ENCODE data around the gene SMIM33.
"Not testable (repeated sequence)": the region's sequence is repeated elsewhere in the genome, so short reads cannot be mapped to it uniquely, and the experiment has no call there.

SMIM33 gene

GRCh38 chr5:139457653-139458306 is 13.0 kb upstream of the SMIM33 start:
- DNase-seq: no peak

DNA sequence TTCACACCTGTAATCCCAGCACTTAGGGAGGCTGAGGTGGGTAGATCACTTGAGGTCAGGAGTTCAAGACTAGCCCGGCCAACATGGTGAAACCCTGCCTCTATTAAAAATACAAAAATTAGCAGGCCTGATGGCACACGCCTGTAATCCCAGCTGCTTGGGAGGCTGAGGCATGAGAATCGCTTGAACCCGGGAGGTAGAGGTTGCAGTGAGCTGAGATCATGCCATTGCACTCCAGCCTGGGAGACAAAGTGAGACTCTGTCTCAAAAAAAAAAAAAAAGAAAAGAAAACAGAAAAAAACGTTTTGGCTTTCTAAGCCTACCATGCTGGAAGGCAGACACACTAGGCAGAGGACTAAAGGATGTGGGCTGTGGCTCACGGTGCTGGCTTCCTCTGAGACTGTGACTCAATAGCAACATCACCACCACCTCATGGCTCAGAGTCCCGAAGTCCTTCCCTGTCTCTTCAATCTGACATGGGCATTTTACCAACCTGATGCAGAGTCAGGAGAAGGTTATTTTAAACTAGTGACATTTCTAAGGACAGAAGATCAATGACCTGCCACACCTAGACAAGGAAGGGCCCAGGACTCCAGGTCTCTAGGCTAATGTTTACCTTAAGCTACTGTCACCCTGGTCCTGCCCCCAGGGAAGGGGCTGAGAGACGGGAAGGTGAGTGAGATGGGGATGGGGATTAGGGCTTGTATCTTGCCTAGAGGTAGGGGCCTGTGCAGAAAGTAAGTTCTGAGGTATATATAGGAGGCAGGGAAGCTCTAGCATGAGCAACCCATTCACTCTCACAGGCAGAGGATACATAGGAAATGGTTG is 12.0 kb upstream of the SMIM33 start:
- DNase-seq: no peak

GRCh38 chr5:139459451-139459934 is 11.3 kb upstream of the SMIM33 start:
- DNase-seq: no peak

DNA sequence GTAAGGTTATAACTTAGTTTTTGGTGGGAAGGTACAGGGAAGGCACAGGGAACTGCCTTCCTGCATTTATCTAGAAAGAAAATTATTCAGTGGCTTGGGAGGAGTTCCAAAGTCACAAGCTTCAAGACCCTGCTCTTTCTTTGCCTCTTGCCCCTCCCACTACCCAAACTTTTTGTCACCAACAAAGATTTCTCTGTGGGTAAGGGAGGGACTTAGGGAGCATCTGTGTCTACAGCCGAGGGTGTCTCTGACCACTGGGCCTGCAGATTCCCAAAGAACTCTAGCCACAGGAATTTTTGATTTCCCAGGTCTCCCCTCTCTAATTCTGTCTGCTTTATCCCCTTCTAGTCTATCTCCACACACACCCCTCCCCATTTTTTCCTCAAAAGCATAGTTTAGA is 10.3 kb upstream of the SMIM33 start:
- no peak for DNase-seq

DNA sequence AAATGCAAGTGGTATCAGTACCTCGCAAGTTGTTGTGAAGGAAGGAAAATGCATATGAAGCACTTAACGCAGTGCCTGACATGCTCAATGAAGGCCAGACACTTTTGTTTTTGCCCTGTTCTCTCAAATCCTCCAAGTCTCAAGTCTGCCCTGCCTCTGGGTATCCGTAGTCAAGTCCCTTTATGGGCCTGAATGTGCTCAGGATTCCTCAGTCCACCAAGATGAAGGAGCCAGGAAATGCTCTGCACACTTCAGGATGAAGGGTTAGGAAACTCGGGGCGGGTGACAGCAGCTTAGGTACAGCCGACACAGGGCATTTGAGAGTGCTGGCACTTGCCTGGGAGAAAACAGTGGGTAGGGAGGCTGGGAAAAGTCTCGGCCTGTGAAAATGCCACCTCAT is 9.6 kb upstream of the SMIM33 start:
- DNase-seq: no peak

DNA sequence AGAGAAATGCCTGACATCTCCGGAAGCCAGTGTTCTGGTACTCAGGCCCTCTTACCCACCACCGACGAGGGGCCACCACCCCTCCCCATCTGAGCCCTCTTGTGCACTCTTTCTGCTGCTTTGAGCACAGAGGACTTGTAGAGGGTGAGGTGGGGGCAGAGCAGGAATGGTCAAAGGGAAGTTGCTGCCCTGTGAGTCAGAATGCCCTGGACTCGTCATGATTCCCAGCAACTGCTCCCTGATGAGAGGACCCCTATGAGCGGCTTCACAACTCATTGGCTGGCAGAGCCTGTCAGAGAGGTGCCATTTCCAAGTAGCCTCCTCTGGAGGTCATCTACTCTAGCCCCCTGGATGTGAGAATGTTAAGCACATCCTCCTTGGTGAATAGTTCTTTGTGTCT is 9.1 kb upstream of the SMIM33 start:
- no peak for DNase-seq

DNA sequence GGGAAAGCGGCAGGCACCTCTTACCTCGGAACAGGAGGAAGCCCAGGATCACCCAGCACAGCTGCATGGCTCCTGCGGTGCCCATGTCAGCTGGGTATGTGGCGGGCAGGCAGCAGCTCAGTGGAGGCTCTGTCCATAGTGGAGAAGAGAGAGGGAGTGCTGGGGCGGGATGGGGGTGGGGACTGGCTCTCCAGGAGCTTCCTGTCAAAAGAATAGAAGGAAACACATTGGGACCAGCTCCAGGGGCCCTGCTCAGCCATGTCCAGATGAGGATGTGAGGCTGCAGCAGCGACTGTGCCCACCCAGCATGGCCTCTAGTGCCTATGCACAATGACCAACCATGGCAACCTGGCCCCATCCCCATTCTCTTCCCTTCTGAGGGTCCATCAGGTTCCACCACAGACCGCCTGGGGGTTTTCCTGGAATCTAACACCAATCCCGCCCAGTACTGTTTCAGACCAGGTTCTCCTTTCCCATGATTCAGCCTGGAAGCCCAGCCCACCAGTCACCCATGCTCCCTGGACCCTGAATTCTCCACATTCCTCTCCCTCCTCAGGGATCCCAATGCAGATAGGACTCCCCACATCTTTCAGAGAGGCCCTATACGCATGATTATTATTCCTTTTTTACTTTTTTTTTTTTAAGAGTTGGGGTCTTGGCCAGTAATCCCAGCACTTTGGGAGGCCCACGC is 8.1 kb upstream of the SMIM33 start, which contains the start of gene ECSCR:
ECSCR (minus strand) TSS at position 158 of the 691 bp plus-strand sequence; CDS start at position 85, 73 bp downstream.
- no peak for DNase-seq

GRCh38 chr5:139468421-139468931 is 2.3 kb upstream of the SMIM33 start:
- DNase-seq: no peak

DNA sequence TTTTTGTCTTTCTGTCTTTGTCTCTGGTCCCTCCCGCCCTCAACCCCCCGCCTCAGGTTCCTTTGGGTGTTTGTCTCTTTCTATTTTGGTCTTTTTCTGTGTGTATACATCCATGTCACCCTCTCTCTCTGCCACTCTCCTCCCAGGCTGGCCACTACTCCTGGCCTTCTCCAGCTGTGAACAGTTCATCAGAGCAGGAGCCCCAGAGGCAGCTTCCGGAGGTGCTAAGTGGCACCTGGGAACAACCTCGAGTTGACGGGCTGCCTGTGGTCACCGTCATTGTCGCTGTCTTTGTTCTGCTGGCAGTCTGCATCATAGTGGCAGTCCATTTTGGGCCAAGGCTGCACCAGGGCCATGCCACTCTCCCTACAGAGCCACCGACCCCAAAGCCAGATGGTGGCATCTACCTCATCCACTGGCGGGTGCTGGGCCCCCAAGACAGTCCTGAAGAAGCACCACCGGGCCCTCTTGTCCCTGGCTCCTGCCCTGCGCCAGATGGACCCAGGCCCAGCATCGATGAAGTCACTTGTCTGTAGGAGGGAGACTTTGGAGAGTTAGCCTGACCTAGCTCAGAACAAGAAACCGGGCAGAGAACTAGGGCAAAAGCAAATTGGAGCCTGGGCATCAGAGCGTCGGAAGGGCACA is 1.7 kb downstream of the SMIM33 start:
- no peak for DNase-seq

- DNase-seq: no peak
Measured at GRCh38 chr5:139473105-139473504, 2.3 kb downstream of the SMIM33 start.

- DNase-seq: no peak
Measured at GRCh38 chr5:139473565-139473964, 2.8 kb downstream of the SMIM33 start.

DNA sequence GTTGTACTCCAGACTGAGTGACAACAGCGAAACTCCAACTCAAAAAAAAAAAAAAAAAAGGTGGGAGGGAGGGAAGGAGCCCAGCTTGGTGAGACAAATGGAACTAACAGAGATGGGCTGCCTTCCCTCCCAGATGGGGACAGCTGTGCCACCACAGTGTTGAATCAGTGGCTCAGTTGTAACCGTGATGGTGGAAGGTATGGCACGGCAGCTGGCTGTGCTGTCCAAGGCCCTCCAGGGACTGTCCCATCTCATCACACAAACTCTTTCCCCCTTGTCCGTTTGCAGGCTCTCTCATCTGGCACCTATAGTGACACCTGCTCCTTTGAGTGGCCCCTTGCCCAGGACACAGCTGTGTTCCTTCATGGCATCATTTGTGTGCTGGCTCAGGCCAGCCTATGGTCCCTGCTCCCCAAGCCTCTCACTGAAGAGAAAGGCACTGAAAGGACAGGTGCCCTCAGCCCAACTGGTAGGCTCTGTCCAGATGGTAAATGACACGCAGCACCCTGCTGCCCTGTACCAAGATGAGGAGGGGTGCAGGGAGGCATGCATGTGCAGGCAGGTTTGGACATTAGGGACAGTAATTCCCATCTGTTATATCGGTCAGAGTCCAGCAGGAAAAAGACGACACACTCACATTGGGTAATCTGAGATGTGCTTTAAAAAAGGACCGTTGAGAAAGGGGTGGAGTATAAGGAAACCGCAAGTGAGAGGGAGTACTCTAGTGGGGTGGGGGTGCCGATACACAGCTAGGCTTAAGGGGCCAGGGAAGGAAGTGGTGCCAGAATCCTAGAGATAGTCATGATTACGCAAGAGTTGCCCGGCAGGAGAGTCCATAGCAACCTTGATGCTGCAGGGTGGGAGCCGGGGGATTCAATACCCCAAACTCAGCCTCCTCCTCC is 4.3 kb downstream of the SMIM33 start:
- DNase-seq: no peak

DNA sequence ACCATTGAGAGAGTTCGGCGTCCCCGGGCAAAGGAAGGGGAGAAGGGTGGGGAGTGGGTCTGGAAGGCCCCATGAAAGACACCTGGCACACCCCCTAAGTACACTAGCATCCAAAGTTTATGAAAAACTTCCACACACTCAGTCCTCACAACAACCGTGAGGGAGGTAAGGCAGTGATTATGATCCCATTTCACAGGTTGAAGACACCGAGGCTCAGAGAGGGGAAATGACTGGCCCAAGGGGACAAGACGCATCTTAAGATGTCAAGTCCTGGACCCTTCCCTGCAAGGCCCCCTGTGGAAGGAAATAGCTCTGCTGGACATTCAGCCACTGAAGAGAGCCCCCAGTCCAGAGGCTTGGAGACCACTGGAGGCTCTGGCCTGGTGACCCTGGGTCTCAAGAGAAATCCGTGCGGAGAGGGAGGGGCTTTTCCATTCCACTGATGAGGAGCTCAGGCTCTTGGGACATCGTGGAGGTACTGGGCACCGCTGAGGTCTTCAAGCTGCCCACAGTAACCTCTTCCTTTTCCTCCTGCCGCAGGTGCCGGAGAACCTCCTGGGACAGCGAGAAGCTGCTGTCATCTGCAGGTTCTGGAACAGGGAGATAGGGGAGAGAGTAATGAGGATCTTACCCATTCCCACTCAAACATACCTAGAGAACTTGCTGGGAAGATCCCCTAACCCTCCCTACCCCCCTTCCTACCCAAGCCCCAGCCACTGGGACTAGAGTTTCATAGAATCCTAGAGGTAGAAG is 5.2 kb downstream of the SMIM33 start:
- DNase-seq: no peak

DNA sequence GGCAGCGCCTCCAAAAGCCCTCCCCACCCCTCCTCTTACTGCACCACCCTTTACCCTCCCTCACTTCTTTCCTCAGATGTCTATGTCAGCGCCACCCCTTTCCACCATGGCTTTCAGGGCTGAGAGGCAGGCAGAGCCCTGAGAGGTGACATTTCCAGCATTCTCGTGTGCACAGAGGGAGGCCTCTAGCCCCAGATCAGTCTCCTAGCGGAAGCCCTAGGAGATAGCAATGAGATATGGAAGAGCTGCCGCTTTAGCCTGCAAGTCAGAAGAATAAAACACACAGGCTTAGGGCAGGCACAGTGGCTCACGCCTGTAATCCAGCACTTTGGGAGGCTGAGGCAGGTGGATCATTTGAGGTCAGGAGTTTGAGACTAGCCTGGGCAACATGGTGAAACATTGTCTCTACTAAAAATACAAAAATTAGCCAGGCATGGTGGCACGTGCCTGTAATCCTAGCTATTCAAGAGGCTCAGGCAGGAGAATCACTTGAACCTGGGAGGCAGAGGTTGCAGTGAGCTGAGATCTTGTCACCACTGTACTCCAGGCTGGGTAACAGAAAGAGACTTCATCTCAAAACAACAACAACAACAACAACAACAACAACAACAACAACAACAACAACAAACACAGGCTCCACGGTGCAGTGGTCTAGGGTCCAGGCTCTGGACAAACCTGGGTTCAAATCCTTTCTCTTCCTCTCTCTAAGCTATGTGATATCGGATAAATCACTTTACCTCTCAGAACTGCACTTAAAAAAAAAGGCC is 8.0 kb downstream of the SMIM33 start:
- not testable (repeated sequence) for DNase-seq

GRCh38 chr5:139479729-139480128 is 8.9 kb downstream of the SMIM33 start:
- DNase-seq: not testable (repeated sequence)

- DNase-seq: no peak
Measured at GRCh38 chr5:139481122-139481533, 10.3 kb downstream of the SMIM33 start.

DNA sequence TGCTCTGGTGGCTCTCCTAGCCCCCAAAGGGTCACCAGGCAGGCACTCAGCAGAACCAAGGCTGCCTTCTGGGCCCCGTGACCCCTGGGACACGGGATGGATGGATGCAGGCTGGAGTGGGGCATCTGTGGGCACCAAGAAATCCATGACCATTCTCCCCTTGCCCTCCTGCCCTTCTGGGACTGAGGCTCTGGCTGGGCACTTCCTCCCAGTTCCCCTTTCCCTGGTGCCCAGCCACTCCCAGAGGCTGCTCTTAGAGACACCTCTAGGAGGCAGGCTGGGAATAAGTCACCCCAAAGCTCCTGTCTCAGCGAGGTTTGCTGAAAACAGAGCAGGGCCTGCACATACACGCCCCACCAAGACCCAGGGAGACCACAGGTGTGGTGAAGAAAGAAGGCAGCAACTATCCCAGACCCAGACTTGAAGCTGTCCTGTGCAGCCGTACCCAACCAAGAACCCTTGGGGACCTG is 10.8 kb downstream of the SMIM33 start:
- no peak for DNase-seq

GRCh38 chr5:139482050-139482889 is 11.5 kb downstream of the SMIM33 start, which contains the start of gene STING1:
Gene STING1, minus strand, starts transcription at chr5:139482758. Its CDS starts 1,054 bp downstream, at chr5:139481704.
- peak; percentile 84 for DNase-seq

DNA sequence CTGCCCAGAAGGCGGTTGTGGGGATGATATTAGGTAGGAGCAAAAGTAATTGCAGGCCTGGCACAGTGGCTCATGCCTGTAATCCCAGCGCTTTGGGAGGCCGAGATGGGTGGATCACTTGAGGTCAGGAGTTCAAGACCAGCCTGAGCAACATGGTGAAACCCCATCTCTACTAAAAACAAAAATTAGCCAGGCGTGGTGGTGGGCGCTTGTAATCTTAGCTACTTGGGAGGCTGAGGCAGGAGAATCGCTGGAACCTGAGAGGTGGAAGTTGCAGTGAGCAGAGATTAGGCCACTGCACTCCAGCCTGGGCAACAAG is 12.0 kb downstream of the SMIM33 start:
- not testable (repeated sequence) for DNase-seq

Data from NCI-H345 (cell line).